Measurements from ENCODE around the gene TMEM200C. TPM values are rescaled to one million over a fixed set of nuclear protein-coding genes. Genes with fewer than 3 reads are reported as not detected.

The TMEM200C gene
- under 1 TPM; 0.01 to 0.34 (median 0.12) TPM for polyA plus RNA-seq

DNA sequence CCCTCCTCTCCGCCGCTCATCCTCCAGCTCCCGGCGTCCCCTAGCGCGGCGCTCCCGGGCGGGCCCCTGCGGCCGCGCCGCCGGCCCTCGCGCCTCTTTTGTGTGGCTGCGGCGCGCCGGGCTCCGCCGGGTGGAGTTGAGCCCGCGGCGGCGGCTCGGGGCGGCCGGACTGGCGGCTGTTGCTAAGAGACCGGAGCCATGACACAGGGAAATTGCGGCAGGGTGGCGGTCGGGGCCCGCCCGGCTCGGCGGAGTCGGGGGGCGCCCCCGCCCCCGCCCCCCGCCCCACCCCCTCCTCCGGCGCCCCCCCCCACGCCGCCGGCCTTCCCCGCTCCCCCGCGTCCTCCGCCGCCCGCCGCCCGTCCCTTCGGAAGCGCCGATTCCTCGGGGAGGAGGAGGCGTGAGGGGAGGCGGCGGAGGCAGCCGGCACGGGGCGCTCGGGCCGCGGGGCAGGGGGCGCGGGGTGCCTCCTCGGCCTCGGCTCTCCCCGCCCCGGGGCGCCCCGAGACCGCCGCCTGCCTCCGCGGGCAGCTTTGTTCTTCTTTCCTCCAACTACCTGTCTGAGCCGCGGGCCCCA lies at the start of gene TMEM200C:
TSS of gene TMEM200C (minus strand) at position 224 of the 577 bp plus-strand sequence. CDS start 3,459 bp downstream, outside the sequence.
- 0 to 1% (median 1%) methylated on average over 30 to 72 of the region's 83 CpGs for whole genome bisulfite sequencing, 3 donors
- H3K27ac ChIP-seq (ENCODE audit: low read depth, low read length) = no peak within 1 kb of the TSS

DNA sequence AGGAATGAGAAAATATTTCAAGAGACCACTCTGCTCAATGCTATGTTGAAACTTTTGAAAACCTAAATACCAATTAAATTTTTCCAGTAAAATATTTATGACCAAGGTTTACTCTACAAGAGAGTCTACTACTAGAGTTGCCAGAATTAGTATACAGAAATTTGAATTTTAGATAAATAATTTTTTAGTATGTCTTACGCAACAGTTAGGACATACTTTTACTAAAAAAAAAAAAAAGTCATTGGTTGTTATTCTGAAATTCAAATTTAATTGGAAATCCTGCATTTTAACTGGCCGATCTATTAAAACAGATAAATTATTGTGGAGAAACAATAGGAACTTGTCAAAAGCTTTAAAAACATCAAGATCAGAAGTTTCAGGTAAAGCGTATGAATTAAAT lies 49.1 kb upstream of the TMEM200C start:
- no peak overlapping the region for H3K27ac ChIP-seq (ENCODE audit: low read depth, low read length)
- 77 to 96% (median 83%) methylated on average over 3 of the region's 3 CpGs for WGBS, 3 donors

GRCh38 chr18:5943514-5943913 lies 48.2 kb upstream of the TMEM200C start:
- H3K27ac ChIP-seq (ENCODE audit: low read depth, low read length) = no peak overlapping the region
- WGBS, 3 donors = 50 to 62% (median 62%) methylated on average over 5 of the region's 5 CpGs

GRCh38 chr18:5942591-5942990 lies 47.3 kb upstream of the TMEM200C start:
- 49 to 59% (median 53%) methylated on average over 6 of the region's 6 CpGs for WGBS, 3 donors
- H3K27ac ChIP-seq (ENCODE audit: low read depth, low read length) = no peak overlapping the region

- no peak overlapping the region for H3K27ac ChIP-seq (ENCODE audit: low read depth, low read length)
- WGBS, 3 donors = 45 to 56% (median 56%) methylated on average over 3 of the region's 3 CpGs
Measured at GRCh38 chr18:5941890-5942289, 46.6 kb upstream of the TMEM200C start.

- 83 to 88% (median 85%) methylated on average over 7 of the region's 7 CpGs for WGBS, 3 donors
- no peak overlapping the region for H3K27ac ChIP-seq (ENCODE audit: low read depth, low read length)
Measured at GRCh38 chr18:5939801-5940667, 44.7 kb upstream of the TMEM200C start.

GRCh38 chr18:5937795-5938194 lies 42.5 kb upstream of the TMEM200C start:
- WGBS, 3 donors = 77 to 91% (median 83%) methylated on average over 3 of the region's 3 CpGs

GRCh38 chr18:5937121-5937520 lies 41.8 kb upstream of the TMEM200C start:
- WGBS, 3 donors = 79 to 93% (median 90%) methylated on average over 7 of the region's 7 CpGs
- H3K27ac ChIP-seq (ENCODE audit: low read depth, low read length) = no peak overlapping the region

More at GRCh38 chr18:5937795-5938194, 42.5 kb upstream of the TMEM200C start:
- no peak overlapping the region for H3K27ac ChIP-seq (ENCODE audit: low read depth, low read length)

DNA sequence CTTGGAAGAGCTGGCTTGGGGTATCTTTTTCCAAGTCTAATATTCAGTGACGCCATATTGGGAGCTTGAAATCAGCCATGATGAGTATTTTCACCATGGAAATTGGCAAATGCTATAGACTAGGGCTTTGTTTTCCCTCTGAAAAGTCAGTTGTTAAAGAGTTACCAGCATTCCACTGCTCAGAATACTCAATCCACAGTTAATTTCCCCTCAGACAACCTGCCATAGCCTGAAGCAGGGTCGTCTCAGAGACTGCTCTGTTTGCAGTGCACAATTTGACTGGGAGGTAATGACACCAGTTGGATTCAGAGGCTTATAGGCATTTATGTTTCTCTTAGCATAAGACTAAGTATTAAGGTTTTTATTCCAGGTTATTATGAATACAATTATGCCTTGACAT lies 35.5 kb upstream of the TMEM200C start:
- no peak overlapping the region for H3K27ac ChIP-seq (ENCODE audit: low read depth, low read length)
- 40 to 65% (median 63%) methylated on average over 2 of the region's 2 CpGs for WGBS, 3 donors

DNA sequence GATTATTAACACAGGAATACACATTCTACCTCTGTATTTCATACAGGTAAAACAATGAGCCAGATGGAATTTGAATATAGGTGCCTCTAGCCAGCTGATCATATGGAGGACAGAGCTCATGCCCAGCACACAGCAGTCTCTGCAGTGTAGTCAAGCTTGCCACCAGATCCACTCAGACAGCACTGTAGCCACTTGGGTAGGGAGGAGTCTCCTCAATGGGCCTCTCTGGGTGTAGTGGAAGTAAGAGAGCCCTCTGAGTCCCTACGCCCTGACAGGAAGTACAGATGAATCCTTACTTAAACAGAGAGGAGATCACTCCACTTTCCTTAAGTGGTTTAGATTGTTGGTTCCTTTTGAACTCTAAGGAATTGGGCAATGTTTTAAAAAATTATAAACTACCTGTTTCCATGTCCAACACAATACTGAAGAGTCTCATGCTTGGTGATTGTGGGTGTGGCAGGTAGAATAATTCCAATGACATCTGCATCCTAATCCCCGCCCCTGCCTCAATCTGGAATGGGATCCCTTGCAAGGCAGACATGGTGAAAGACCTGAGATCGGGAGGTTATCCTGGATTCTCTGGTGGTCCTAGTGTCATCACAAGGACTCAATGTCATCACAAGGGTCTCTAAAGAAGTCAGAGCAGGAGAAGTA lies 23.0 kb upstream of the TMEM200C start:
- H3K27ac ChIP-seq (ENCODE audit: low read depth, low read length) = no peak overlapping the region
- WGBS, 3 donors = 67 to 82% (median 78%) methylated on average over 3 of the region's 3 CpGs

- no peak overlapping the region for H3K27ac ChIP-seq (ENCODE audit: low read depth, low read length)
- WGBS, 3 donors = 67 to 80% (median 68%) methylated on average over 5 of the region's 5 CpGs
Measured at GRCh38 chr18:5914951-5915350, 19.6 kb upstream of the TMEM200C start.

GRCh38 chr18:5914016-5914415 lies 18.7 kb upstream of the TMEM200C start:
- WGBS, 3 donors = 52 to 61% (median 56%) methylated on average over 1 of the region's 1 CpG
- no peak overlapping the region for H3K27ac ChIP-seq (ENCODE audit: low read depth, low read length)

GRCh38 chr18:5912566-5912965 lies 17.2 kb upstream of the TMEM200C start:
- WGBS, 3 donors = 74 to 80% (median 74%) methylated on average over 7 of the region's 7 CpGs
- no peak overlapping the region for H3K27ac ChIP-seq (ENCODE audit: low read depth, low read length)

DNA sequence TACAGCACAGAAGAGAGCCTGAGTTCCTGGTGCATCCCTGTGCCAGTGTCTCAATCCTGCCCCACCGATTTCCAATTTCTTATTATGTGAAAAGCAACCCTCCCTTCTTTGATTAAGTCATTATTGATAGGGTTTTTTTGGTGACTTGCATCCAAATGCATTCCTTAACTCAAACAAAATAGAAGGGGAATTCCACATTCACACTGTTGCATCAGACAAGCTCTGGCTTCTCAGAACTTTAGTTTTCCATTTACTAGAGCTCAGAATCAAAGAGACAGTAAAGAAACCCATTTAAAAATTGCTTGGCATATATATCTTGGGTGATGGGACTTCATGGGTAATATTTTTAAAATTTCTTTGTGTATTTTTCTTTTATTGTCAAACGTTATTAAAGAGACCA lies 13.8 kb upstream of the TMEM200C start:
- 63 to 75% (median 72%) methylated on average over 2 of the region's 2 CpGs for WGBS, 3 donors
- H3K27ac ChIP-seq (ENCODE audit: low read depth, low read length) = no peak overlapping the region

DNA sequence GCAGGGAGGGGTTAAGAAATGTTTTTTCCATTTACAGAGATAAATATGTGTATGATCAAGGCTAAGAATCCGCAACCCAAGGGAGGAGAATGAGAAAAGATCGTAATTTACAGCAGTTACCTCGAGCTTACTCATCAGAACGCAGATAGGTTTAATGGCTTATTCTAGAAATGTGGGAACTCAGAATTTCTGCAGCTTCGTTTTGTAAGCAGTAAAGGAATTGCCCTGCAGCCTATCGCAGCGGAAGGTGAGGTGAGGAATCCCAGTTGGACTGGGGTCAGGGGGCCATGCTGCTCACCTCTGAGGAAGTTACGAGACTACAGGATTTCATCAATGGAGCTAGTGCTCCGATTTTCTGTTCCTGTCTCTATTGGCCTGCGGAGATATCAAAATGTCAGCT lies 8.1 kb upstream of the TMEM200C start:
- 60 to 82% (median 80%) methylated on average over 10 of the region's 10 CpGs for WGBS, 3 donors
- no peak overlapping the region for H3K27ac ChIP-seq (ENCODE audit: low read depth, low read length)

DNA sequence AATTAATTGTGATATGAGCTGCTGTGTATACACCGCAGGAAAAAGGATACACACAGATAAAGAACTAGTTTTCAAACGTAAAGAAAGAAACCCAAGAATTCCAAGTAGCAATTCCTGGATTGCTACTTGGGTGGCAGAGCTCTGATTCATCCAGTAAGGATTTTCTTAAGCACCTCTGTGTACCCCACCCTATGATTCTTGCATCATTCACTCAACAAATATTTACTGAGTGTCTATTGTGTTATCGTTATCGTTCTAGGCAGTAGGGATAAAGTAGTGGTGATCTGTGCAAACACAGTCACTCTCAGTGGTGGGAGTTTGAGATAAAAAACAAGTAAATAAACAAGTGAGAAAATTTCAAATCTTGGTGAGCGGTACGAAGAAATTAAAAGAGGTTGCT lies 4.9 kb upstream of the TMEM200C start:
- 32 to 87% (median 86%) methylated on average over 6 of the region's 6 CpGs for WGBS, 3 donors
- H3K27ac ChIP-seq (ENCODE audit: low read depth, low read length) = no peak overlapping the region

DNA sequence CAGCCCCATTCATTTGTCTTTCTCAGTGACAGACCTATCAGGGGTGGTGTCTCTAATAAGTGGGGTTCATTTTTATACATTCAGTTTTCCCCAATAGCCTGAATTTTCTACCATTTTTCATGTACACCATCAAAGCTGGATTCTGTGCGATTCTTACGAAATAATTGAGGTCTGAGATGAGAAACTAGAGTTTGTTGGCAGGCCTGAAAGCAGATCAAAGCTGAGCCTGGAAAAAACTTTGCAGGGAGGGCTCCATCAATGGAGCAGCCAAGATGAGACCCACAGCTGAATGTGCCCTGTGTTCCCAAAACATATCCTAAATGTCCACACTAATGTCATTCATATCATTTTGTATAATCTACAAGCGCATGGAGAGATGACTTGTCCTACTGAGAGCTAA lies 4.5 kb upstream of the TMEM200C start:
- H3K27ac ChIP-seq (ENCODE audit: low read depth, low read length) = no peak overlapping the region
- WGBS, 3 donors = 81 to 92% (median 90%) methylated on average over 3 of the region's 3 CpGs

DNA sequence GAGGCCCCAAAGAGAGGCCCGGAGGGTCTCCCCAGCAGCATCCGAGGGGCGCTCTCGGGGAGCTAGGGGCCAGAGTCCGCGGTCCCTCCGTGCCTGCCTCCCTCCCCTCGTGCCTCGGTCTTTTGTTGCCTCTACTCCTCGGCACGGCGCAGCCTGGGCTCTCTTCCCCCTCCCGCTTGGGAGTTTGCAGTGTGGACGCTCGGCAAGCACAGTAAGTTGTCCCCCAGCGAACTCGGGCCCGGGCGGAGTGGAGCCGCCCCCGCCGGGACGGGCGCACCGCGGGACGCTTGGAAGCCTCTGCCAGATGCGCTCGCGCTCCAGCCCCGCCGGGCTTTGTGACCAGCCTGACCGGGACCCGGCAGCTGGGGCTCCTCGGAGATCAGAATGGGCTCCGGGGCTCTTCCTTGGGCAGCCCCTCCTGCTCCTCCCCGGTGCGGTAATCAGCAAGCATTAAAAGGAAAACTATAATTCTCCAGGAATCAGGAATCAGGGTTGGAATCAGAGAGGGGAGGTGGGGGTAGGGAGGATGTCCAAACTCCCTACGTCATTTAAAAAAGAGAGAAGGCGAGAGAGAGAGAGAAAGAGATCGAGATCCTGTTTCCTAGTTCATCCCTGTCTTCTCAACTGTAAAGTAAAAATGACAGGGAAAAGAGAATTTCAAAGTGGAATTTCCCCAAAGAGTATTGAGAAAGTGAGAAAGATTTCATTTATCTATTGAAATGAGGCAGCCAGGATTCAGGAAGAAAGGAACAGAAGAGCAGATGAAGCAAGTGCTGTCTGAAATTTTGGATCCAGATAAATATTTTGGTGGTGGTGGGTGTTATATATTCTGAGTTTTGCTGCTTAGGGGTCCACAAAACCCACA lies 786 bp upstream of the TMEM200C start:
- WGBS, 3 donors = 1 to 4% (median 2%) methylated on average over 40 to 41 of the region's 41 CpGs
- no peak overlapping the region for H3K27ac ChIP-seq (ENCODE audit: low read depth, low read length)
